HG03457 (cell line): ENCODE results near the gene THAP7.

Experiments used
- ATAC-seq: cut with Tn5 transposase; IDR thresholded peaks from one replicate; pipeline ENCODE4 v1.9.1; 2021; ENCODE audit warnings: moderate number of reproducible peaks; ENCODE audit not compliant: unreplicated experiment

The THAP7 gene

GRCh38 chr22:20949698-20950183 lies 52.2 kb downstream of the THAP7 start:
- no peak for ATAC-seq
